Kidney epithelial cell (primary cell): ENCODE results near the gene KIF2C. TPM values are rescaled to one million over a fixed set of nuclear protein-coding genes. Genes with fewer than 3 reads are reported as not detected.
A peak's percentile ranks its signal among the peaks of the same experiment; 100 is the strongest.
"Not testable (repeated sequence)": the region's sequence is repeated elsewhere in the genome, so short reads cannot be mapped to it uniquely, and the experiment has no call there.

Experiments used
- DNase-seq: peaks from one replicate; pipeline ENCODE4 v3.0.0-alpha.2; 2010; ENCODE audit warnings: low read depth
- H3K27me3 ChIP-seq: 2 replicates; pipeline ENCODE4 v1.6.0; 2011; ENCODE audit warnings: low read length; ENCODE audit not compliant: control insufficient read depth, insufficient read depth
- H3K36me3 ChIP-seq: 2 replicates; pipeline ENCODE4 v1.5.1; 2011; ENCODE audit warnings: low read length; ENCODE audit not compliant: control insufficient read depth, insufficient read depth
- H3K4me3 ChIP-seq: 2 replicates; pipeline ENCODE4 v1.5.1; 2011; ENCODE audit warnings: low read depth, mild to moderate bottlenecking, control low read depth, low read length
- CTCF ChIP-seq: IDR thresholded peaks from 2 replicates; pipeline ENCODE4 v1.5.1; 2011; ENCODE audit warnings: mild to moderate bottlenecking, moderate library complexity, low read length, control low read depth, inconsistent platforms; ENCODE audit not compliant: insufficient read depth, poor library complexity, severe bottlenecking
- total RNA-seq: library from RNA; depleted of rRNA; stranded (reverse); fragments of >200 nt; gene quantifications from 2 replicates; pipeline ENCODE4 v1.2.3, GENCODE V29; 2015

Gene KIF2C
- total RNA-seq, 1 donor from 2014 or later, result 9.5 TPM

GRCh38 chr1:44808938-44809917 is 69.6 kb downstream of the KIF2C start:
- Histone ChIP-seq H3K27me3 (no peaks in the 10 kb centered on the region), H3K4me3 (peak overlapping the region; percentile 36), H3K36me3 (peaks cover 3% of the 10 kb centered on the region)
- peak; percentile 13 for TF ChIP-seq CTCF
- DNase-seq, result no peak

GRCh38 chr1:44810101-44810761 is 70.6 kb downstream of the KIF2C start:
- DNase-seq, result no peak
- H3K4me3 ChIP-seq, result no peak overlapping the region
- H3K27me3 ChIP-seq, result no peaks in the 10 kb centered on the region
- no peak for TF ChIP-seq CTCF
- H3K36me3 ChIP-seq, result peaks cover 3% of the 10 kb centered on the region

GRCh38 chr1:44810762-44811105 is 71.1 kb downstream of the KIF2C start:
- not testable (repeated sequence) for H3K36me3 ChIP-seq, H3K4me3 ChIP-seq, DNase-seq, H3K27me3 ChIP-seq

GRCh38 chr1:44811234-44811633 is 71.6 kb downstream of the KIF2C start:
- Histone ChIP-seq H3K36me3 (peaks cover 1% of the 10 kb centered on the region), H3K4me3 (no peak overlapping the region), H3K27me3 (no peaks in the 10 kb centered on the region)
- no peak for TF ChIP-seq CTCF
- no peak for DNase-seq

GRCh38 chr1:44812822-44813543 is 73.3 kb downstream of the KIF2C start:
- DNase-seq, result no peak
- Histone ChIP-seq H3K4me3 (peak overlapping the region; percentile 35), H3K36me3 (no peaks in the 10 kb centered on the region), H3K27me3 (no peaks in the 10 kb centered on the region)
- no peak for TF ChIP-seq CTCF

GRCh38 chr1:44815926-44816325 is 76.3 kb downstream of the KIF2C start:
- not testable (repeated sequence) for H3K27me3 ChIP-seq, DNase-seq, H3K4me3 ChIP-seq, H3K36me3 ChIP-seq
